HG03139 (cell line): ENCODE data around the gene ENTPD5.
"Not testable (repeated sequence)": the region's sequence is repeated elsewhere in the genome, so short reads cannot be mapped to it uniquely, and the experiment has no call there.

Experiments used
- ATAC-seq: cut with Tn5 transposase; IDR thresholded peaks from one replicate; pipeline ENCODE4 v1.9.1; 2021; ENCODE audit not compliant: unreplicated experiment

ENTPD5 gene

GRCh38 chr14:73945159-73945670, 73.9 kb downstream of the ENTPD5 start:
- no peak for ATAC-seq

DNA sequence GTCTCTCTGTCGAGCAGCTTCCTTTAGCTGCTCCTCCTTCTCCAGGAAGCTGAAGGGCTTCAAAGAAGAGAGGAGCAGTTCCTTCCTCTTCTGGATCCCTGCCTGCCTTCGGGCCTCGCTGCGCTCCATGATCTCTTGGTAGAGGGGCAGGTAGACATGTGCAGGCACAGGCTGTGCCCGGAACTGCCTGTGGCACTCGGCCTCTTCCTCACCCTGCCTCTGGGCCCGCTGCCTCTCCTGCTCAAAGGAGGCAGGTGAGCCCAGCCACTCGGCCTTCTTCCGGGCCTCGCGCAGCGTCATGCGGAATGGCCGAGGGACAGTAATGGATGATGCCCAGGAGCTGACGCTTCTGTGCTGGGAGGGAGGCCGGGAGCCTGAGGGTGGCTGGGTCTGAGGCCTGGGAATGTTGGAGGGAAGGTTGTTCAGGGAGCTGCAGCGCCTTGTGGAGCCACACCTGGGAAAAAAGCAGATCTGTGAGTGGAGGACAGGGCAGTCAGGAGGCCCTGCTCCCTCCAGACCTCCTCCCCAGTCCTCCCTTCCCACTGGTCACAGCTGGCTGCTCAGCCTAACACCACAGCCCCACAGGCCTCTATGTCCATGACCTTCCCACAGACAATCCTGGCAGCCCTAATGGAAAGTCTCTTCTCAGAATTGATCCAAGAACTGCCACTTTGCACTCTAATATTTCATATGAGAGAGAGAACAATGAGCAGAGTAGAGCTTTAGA, 74.5 kb downstream of the ENTPD5 start:
- ATAC-seq, result no peak

DNA sequence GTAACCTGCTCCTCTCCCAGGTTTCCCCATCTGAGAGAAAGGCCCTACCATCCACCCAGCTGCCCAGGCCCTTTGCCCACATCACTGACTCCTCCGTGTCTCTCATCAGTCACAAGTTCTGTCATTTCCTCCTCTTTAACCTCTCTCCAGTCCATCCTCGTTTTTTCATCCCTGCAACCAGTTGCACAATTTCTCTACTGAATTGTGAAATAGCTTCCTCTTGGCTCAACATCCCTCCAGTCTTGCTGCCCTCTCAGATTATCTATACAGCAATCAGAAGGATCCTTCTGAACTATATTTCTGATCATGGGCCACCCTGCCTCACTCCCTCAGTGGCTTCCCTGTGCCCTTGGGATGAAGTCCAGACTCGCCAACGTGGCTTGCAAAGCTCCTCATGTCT, 76.0 kb downstream of the ENTPD5 start:
- ATAC-seq, result no peak

- no peak for ATAC-seq
These were observed 76.9 kb downstream of the ENTPD5 start for GRCh38 chr14:73942180-73942579.

GRCh38 chr14:73937012-73937411, 82.1 kb downstream of the ENTPD5 start:
- no peak for ATAC-seq

DNA sequence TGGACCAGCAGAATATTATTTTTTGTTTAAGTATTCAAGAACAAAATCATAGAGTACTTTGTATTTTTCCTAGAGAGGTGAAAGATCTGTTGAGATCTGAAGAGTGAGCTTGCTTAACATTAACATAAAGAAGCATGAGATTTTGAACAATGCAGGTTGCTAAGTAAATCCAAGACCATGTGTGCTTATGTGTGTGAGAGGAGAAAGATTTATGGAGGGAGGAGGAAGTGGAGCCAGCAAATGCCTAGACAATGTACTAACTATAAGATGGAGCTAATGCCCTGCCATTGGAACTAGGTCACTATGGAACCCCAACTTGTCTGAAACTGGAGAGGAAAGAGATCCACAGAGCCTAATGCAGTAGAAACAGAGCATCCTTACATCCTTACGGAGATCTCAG, 82.5 kb downstream of the ENTPD5 start:
- no peak for ATAC-seq

DNA sequence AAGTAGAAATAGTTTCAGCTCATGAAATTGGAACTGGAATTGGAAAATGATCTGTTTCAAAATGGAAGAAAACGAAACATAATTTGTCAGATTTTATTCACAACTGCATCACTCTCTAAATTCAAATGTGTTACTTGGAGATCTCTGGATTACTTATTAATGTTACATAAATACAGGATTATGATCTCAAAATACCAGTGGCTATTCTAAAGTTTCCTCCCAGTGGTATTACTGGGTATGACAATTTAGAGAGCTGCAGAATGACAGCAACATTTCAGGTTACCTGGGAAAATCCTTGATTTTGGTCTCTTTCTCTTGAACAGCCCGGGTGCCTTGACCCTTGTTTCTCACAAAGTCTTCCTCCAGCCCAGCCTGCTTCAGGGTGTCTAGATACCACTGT, 83.4 kb downstream of the ENTPD5 start:
- no peak for ATAC-seq

DNA sequence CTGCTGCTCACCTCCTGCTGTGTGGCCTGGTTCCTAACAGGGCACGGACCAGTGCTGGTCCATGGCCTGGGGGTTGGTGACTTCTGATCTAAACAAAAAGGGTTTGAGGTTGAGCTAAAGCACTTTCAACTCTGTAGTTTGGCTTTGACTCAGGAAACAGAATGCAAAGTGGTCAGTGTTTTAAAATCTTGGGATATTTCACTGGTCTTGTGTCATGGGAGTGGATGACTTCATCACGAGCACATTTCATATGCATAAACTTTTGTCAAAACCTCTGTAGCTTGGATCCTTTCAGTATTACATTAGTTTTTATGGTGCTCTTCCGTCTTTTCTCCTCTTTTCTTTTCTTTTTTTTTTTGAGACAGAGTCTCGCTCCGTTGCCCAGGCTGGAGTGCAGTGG, 94.8 kb downstream of the ENTPD5 start:
- no peak for ATAC-seq

DNA sequence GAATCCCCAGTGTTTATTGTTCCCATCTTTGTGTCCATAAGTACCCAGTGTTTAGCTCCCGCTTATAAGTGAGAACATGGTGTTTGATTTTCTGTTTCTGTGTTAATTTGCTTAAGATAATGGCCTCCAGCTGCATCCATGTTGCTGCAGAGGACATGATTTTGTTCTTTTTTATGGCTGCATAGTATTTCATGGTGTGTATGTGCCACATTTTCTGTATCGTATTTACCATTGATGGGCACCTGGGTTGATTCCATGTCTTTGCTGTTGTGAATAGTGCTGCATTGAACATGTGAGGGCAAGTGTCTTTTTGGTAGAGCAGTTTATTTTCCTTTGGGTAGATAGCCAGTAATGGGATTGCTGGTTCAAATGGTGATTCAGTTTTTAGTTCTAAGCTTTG, 99.6 kb downstream of the ENTPD5 start:
- not testable (repeated sequence) for ATAC-seq

- no peak for ATAC-seq
These were observed 102.8 kb downstream of the ENTPD5 start for GRCh38 chr14:73916324-73916723.

DNA sequence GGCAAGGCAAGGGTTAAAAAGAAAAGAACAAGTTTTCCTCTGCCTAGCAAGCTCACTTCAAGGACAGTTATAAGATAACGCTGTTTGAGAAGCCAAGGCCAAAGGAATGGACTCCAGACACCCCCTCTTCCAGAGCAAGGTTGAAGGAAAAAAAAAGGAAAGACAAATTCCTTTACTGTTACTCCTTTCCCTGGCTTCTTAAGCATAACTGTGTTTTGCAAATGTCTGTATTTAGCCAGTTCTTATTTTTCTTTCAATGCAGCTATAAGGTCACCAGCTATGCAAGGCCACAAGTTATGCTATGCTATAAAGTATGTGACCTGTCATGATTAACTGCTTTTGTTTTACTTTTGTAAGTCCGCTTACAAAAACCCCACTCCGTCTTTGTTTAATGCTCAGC, 105.8 kb downstream of the ENTPD5 start:
- no peak for ATAC-seq

DNA sequence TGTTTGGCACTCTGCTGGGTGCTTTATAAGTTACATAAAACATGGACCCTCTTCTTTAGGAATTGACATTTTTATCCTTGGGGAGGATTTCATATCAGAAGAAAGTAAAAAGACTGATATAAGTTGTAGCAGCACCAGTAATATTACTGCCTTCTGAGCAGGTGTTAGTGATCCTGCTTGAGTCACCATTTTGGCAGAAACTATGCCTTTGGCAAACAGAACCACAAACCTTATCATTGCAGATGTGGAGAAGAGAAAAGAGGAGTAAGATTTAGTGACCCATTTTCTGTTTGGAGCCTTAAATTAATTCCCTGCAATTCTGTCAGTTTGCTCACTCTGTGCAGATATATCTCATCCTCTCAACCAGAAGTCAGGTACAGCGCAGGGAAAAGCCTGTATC, 109.4 kb downstream of the ENTPD5 start:
- no peak for ATAC-seq
